Activated T-cell treated with anti-CD3 and anti-CD28 coated beads for 48 hours (primary cell): Measurements from ENCODE around the gene MROH2A.

Experiments
- DNase-seq: peaks from one replicate; pipeline ENCODE4 v3.0.0-alpha.2; 2020; ENCODE audit warnings: low read depth

MROH2A gene

DNA sequence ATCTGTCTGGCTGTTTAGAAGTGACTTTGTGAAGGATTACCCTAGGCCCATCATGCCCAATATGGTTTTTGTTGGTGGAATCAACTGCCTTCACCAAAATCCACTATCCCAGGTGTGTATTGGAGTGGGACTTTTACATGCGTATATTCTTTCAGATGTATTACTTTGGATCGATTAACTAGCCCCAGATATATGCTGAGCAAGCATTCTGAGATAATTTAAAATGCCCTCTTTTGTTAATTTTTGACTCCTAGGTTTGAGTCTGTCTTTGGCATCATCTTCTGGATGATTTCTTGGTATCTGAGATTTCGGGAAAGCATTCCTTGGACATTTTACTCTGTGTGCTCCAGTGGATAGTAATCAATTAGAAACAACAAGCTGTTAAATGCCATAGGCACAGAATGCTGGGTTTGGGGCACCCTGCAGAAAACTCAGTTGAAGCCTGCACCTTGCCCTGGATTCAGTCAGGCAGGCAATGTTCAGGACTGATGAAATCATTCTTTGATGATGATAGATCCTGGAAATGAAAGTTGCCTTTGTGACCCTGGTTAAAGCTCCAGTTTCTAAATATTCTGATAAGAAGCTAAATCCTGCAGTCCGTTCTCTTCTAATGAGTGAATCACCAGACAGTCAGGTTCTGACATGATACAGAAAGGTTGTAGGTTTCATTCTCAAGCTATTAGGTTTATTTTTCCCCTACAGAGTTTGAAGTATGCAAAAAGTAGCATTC is 16.9 kb upstream of the MROH2A start:
- no peak for DNase-seq

DNA sequence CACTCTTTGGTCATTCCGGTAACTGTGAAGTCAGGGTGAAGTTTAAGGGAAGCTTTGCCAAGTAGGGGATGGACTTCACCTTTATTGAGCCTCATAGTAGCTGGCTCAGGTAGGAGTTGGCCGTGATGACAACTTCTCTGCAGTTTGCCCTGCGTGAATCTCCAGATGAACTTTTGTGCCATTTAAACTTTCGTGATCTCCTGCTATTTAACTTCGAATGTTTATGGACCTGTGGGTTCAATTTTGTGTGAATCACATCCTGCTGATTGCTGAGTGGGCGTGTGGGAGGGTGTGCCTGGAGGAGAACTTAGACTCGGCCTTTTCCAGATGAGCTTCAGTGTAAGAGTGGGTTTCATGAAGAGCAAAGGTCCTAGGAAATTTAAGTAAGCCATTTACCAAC is 13.9 kb upstream of the MROH2A start:
- DNase-seq, result no peak

DNA sequence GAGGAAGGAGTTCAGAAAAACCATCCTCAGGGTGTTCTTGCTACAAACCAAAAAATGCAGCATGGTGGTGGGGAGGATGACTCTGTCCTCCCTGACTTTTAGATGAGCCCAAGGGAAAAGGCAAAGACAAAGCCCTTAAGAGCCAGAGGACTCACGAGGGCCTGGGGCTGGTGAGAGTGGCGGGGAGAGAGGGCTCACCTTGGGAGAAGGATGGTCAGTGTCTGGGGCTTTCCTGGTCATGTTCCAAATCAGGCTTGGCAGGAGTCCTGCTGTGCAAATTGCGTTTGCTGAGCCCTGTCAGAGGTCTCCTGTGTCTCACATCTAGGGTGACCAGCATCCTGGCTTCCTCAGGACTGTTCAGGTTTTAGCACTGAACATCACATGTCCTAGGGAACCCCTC is 13.4 kb upstream of the MROH2A start:
- no peak for DNase-seq

DNA sequence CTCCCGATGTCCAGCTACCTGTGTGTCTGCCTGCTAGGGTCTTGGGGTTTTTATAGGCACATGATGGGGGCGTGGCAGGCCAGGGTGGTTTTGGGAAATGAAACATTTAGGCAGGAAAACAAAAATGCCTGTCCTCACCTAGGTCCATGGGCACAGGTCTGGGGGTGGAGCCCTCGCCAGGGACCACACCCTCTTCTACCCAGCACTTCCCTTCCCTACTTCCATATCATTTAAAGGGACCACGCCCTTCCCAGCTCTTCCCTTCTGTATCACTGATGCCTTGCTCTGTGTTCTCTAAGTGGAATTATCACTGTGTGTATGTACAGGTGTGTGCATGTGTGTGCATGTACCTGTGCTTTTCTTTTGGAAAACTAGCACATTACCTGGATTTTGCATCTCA is 11.7 kb upstream of the MROH2A start:
- no peak for DNase-seq

DNA sequence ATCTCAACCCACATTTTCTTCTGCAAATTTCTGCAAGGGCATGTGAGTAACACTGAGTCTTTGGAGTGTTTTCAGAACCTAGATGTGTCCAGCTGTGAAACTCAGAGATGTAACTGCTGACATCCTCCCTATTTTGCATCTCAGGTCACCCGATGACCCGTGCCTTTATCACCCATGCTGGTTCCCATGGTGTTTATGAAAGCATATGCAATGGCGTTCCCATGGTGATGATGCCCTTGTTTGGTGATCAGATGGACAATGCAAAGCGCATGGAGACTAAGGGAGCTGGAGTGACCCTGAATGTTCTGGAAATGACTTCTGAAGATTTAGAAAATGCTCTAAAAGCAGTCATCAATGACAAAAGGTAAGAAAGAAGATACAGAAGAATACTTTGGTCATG is 10.1 kb upstream of the MROH2A start:
- DNase-seq, result no peak

DNA sequence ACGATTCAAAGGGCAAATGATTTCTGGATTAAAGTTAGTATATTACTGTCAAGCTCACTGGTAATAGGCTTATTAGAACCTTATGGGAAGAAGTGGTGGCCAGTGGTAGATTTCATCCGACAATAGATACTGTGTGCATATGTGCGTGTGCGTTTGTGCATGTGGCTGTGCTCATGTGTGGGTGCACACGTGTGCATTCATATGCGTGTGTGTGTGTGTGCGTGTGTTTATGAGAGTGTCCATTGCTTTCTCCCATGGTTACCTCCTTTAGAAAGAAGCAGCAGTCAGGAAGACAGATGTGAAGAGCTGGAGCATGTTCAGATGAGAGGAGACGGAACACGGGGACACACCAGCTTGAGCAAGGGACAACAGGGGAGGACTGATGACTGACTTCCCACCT is 8.9 kb upstream of the MROH2A start:
- DNase-seq, result no peak

DNA sequence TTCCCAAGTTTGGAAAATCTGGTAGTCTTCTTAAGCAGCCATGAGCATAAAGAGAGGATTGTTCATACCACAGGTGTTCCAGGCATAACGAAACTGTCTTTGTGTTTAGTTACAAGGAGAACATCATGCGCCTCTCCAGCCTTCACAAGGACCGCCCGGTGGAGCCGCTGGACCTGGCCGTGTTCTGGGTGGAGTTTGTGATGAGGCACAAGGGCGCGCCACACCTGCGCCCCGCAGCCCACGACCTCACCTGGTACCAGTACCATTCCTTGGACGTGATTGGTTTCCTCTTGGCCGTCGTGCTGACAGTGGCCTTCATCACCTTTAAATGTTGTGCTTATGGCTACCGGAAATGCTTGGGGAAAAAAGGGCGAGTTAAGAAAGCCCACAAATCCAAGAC is 6.0 kb upstream of the MROH2A start:
- DNase-seq, result no peak

DNA sequence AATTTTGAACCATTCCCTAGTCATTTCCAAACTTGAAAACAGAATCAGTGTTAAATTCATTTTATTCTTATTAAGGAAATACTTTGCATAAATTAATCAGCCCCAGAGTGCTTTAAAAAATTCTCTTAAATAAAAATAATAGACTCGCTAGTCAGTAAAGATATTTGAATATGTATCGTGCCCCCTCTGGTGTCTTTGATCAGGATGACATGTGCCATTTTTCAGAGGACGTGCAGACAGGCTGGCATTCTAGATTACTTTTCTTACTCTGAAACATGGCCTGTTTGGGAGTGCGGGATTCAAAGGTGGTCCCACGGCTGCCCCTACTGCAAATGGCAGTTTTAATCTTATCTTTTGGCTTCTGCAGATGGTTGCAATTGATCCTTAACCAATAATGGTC is 5.5 kb upstream of the MROH2A start:
- DNase-seq, result no peak

DNA sequence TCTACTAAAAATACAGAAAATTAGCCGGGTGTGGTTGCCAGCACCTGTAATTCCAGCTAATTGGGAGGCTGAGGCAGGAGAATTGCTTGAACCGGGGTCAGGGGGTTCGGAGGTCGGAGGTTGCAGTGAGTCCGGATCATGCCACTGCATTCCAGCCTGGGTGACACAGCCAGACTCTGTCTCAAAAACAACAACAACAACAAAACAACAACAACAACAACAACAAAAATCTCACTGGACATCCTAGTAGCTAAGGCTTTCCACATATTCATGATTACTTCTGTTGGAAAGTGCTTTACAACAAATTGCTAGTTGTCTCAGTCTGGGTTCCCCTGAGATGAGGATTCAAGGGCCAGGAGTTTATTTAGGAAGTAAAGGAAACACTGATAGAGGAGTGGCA is 4.3 kb upstream of the MROH2A start:
- DNase-seq, result no peak

DNA sequence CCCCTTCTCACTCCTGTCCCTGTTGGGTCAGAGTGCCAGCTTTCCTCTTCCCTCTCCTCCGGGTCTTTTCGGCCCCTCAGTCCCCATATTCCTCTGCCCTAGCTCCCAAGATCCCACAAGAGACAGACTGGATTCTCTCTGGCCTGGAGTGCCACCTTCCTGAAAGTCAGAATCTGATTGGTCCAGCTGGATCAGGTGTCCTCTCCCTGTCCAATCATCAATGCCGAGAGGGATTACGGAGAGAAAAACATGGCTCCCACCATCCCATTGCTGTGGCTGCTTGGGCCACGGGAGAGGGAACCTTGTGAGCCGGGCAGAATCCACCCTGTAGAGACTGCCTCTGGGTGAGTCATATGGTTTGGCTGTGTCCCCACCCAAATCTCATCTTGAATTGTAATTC is 2.7 kb upstream of the MROH2A start:
- no peak for DNase-seq

DNA sequence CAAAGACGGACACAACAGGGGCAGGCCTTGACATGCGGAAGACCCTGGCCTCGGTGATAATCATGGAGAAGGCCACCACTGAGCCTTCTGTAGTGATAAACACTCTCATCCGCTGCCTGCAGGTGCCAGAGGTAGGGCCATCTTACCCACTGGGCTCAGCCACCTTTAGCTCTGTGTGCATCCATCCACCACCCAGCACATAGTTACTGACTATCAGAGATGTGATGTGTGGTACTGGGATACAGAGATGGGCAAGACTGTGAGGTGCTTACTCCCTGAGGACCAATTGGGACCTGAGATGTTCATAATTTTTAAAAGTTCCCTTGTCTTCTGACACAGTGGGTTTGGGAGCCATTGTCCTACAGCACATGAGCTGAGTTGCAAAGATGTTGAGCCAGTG is 1.6 kb downstream of the MROH2A start:
- DNase-seq, result no peak

DNA sequence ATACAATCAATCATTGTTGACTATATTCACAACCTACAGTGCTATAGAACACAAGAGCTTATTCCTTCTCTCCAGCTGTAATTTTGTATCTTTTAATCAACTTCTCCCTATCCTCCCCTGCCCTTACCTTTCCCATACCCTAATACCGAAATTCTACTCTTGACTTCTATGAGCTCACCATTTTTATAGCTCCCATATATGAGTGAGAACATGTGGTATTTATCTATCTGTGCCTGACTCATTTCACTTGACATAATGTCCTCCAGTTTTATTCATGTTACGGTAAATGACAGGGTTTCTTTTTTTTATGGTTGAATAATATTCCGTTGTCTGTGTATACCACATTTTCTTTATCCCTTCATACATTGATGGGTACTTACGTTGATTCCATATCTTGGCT is 2.6 kb downstream of the MROH2A start:
- no peak for DNase-seq

DNA sequence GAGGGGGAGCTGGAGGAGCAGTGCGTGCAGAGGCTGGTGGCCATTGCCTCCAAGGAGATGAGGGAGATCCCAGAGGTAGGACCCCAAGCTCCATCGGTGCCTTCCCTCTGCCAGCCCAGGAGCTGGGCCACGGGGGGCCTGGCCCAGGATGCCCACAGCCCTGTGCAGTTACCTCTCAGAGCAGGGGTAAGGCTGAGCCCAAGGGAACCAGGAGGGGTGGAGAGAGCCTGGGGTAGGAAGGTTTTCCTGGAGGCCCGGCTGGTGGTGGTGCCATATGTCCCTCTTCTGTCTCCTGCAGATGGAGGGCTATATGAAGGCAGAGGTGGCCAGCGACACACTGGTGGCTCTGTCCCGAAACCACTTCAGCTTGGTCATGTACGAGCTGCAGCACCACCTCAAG is 11.4 kb downstream of the MROH2A start:
- no peak for DNase-seq

DNA sequence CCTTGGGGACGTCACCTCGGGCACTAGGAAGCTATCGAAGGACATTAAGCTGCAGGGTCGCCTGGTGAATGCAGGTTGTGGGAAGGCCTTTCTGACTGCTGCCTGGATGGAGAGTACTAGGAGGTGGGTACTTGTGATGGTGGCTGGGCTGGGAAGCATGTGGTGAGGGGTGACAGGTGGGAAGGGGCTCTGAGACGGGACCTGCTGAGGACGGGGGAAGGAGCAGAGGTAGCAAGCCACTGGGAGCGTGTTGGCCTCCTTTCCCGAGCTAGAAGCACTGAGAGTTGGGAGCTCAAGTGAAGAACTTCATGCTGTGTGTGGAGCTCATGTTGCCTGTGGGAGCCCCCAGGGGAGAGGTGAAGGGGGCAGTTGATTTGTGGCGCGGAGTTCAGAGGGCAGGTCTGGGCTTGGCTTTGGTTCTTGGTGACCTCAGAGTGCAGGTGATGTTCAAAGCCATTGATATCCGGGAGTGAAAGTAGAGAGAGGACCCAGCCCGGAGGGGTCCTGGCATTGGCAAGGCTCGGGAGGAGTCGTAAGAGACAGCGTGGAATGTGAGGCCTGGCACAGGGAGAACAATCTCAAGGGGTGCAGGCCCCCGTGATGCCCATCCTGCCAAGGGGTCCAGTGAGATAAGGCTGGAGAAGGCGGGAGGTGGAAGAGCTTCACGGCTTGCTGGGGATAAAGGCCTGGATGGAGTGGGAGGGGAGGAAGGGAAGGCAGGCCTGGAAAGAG is 13.2 kb downstream of the MROH2A start:
- no peak for DNase-seq

DNA sequence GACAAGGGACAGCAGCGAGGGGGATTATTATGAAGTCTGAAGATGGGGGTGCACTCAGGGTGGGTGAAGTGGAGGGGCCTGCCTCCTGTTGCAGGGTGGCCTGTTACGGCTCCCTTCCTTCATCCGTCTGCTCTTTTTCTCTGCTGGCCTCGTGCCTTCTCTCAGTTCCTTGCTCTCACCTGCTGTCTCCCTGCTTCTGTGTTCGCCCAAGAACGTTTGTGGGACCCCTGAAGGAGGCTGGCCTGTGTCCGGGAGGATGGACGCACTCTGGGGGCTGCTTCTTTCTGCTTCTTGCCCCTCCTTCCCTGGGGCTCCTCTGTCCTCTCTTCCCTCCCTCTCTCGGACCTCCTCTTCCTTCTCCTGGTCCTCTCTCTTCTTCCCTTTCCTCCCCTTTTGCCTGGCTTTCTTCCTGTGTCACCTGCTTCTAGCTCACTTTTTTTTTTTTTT is 13.8 kb downstream of the MROH2A start:
- DNase-seq, result no peak

DNA sequence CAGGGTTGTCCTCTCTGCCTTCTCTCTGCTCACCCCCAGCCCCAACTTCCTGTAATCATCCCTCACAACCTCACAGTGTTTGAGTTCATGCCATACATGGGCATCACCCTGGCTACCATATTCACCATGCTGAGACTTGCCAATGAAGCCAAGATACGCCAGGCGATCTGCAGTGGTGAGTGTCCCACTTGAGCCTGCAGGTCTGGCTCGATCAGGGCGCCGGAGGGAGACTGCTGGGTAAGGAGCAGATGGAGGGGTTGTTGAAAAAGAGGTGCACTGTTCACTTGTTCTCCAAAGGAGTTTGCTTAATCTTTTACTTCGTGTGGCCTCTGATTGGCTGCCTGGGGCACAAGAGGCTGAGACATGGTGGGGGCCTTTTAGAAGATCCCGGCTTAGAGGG is 14.6 kb downstream of the MROH2A start:
- DNase-seq, result no peak

DNA sequence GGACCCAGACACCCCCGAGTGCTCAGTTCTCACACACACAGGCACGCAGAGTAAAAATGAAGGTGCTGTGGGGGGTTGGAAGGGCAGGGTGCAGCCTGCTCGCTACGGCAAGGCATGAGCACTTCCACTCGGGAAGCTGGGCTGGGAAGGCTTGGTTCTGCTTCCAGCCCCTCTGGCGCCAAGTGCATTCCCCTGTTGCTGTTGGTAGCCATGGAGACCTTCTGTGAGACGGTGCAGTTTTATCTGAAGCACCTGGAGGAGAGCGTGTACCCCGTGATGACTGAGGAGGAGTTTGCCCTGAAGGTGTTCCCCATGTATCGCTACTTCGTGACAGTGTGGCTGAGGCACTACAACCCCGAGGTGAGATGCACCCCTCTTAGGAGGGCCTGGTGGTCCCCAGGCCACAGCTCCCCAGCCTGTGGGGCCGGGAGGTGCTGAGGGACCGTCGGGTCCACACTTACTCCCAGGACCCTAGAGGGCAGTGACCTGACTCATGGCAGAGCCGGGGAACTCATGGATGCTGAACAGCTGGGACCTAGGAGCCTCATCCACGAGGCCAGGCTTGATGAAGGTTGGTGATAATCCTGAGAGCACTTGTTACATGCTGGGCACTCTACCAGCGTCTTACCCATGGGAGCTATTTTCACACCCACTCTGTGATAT is 15.5 kb downstream of the MROH2A start:
- no peak for DNase-seq

DNA sequence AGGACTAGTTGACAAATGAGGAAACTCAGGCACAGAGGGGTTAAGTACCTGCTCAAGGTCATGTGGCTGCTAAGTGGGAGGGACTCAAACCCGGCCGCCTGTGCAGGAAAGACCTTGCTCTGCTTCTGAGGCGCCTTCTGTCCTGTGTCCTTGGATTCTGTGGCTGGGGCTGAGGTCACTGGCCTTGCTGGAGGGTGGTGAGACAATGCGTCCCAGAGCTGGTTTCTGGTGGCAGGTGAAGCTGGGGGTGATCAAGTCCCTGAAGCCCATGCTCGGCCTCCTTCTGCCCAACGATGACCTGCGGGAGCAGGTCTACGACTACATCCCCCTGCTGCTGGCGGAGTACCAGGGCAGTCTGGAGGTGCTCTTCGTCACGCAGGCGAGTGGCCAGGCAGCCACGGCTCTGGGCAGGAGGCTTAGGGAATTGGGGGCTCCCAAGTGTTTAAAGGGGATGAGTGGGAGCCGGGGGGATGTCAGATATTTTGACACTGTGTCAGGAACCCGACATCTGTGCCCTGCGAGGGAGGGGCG is 16.1 kb downstream of the MROH2A start:
- DNase-seq, result no peak

DNA sequence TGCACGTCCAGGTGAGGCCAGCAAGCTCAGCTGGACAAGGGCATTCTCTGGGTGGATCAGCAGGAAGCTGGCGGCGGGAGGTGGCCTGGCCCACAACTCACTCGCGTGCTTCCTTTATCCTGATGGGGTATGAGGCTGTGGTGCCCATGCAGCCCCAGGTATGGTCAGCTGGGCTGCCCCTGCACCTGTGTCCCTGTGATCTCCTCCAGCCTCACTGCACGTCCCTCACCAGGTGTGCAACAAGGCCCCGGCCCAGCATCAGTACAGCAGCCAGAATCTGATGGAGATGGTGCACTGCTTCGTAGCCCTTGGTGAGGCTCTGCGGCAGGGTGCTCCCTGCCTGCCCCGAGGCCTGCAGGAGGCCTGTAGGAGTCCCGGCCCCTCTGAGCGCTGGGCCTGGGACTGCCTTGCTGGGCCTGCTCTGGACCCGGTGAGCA is 17.6 kb downstream of the MROH2A start:
- no peak for DNase-seq

DNA sequence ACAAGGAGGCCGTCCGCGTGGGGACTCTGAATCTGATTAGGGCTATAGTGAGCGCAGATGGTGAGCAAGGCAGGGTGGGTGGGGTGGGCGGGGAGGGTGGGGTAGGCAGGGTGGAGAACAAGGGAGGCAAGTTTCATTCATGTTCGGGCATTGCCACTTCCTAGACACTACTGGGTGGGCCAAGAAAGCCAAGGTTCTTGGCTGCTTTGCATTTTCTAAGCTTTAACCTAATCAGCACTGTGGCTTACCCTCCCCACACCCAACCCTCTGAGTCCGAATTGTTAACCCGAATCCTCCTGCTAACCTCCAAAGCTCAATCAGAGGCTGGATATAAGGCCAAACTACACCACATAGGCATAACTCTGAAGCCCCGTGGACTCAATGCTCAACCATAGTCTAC is 18.1 kb downstream of the MROH2A start:
- no peak for DNase-seq

DNA sequence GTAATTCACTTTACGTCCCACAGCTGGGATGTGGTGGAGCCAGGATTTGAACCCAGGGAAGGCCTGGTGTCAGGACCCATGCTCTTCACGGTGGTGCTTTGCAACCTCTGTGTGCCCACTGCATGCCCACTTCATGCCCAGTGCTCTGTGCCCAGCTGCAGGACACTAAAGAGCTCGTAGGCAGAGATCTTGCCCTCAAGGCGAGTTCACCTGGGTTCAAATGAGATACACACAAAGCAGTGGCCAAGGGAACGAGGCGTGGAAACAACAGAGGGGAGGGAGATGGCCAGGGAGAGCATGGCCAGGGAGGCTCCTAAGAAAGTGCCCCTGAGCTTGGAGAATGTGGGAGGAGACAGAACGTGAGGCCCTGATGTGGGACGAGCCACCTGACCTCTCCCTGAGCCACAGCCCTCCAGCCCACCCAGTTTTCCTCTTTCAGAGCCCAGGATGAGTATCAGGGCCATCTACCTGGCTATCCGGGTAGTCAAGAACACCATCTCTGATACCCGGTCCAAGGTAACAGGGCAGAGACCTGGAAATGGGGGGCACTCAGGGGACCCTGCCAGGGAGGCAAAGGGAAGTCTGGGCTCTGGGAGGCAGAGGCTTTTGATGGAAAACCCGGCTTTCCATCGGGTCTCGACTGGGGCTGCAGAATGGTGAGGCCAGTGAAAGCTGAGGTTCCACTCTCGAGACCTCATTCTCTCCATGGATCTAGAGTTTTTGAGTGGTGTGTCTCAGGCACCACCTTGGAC is 20.4 kb downstream of the MROH2A start:
- no peak for DNase-seq

DNA sequence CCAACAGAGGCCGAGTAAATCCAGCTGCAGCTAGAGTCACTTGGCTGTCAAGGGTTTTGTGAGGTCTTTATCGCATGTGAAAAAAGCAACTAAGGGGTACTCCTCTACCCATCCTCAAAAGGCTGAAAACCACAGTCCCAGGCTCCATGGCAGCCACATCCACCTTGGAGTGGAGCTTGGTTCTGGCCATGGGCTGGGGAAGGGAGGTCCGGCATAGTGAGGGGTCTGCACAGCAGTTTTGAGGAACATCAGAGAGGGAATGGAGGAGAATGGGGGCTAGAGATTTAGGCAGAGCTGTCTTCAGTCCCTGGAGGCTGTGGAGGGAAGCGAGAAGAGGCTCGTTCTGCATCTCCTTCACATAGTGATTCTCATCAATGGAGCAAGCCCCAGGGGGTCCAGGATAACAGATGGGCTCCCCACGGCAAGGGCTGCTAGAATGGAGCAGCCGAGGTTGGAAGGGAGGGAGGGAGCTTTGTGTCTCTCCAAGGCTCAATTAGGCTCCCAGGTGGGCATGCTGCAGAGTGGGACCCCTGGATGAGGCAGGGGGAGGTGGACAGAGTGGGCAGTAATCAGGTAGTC is 21.0 kb downstream of the MROH2A start:
- DNase-seq, result no peak
